Measurements from ENCODE around the gene CPVL. TPM values are rescaled to one million over a fixed set of nuclear protein-coding genes. Genes with fewer than 3 reads are reported as not detected.
"Not testable (repeated sequence)": the region's sequence is repeated elsewhere in the genome, so short reads cannot be mapped to it uniquely, and the experiment has no call there.

The CPVL gene
- total and polyA plus RNA-seq, 2 donors (not counting 1 experiment from before 2014, with no cell fraction given) = 2.6 TPM; not detected in 1

DNA sequence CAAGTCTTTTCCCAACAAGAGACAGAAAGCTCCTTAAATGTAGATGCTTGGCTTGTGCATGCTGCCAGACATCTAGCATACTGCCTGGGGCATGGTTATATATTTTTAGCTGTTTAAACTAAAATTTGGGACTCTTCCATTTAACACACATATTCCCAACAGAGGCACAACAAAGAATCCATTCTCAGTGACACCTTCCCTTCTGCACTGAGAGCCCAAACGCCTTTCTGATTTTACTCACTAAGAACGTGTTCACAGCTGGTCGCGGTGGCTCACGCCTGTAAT lies 49.9 kb downstream of the CPVL start:
- H3K9ac ChIP-seq (ENCODE audit: low read length) = no peak overlapping the region
- TF ChIP-seq EZH2 (IDR thresholded peaks at IDR 0.05; ENCODE audit: borderline replicate concordance, insufficient read depth, low read depth, low read length, poor library complexity, severe bottlenecking) = no peak
- TF ChIP-seq, protein P1, sequence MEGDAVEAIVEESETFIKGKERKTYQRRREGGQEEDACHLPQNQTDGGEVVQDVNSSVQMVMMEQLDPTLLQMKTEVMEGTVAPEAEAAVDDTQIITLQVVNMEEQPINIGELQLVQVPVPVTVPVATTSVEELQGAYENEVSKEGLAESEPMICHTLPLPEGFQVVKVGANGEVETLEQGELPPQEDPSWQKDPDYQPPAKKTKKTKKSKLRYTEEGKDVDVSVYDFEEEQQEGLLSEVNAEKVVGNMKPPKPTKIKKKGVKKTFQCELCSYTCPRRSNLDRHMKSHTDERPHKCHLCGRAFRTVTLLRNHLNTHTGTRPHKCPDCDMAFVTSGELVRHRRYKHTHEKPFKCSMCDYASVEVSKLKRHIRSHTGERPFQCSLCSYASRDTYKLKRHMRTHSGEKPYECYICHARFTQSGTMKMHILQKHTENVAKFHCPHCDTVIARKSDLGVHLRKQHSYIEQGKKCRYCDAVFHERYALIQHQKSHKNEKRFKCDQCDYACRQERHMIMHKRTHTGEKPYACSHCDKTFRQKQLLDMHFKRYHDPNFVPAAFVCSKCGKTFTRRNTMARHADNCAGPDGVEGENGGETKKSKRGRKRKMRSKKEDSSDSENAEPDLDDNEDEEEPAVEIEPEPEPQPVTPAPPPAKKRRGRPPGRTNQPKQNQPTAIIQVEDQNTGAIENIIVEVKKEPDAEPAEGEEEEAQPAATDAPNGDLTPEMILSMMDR (IDR thresholded peaks at IDR 0.05) = no peak
- H4K20me1 ChIP-seq (ENCODE audit: control insufficient read depth, insufficient read depth, low read length, poor library complexity, severe bottlenecking) = no peaks in the 10 kb centered on the region
- WGBS (ENCODE audit: insufficient coverage) = 85% methylated on average over 5 of the region's 5 CpGs
- no peaks in the 10 kb centered on the region for H3K9me3 ChIP-seq (ENCODE audit: control extremely low read depth in 1 of 3, control insufficient read depth in 2 of 3, insufficient read depth in 1 of 3, low read length in 2 of 3)
- CTCF ChIA-PET = no interaction called here
- POLR2A ChIA-PET = no interaction called here
- H2AFZ ChIP-seq (ENCODE audit: insufficient read depth, low read depth, low read length, poor library complexity, severe bottlenecking) = no peak overlapping the region
- no peak overlapping the region for H3K4me3 ChIP-seq (ENCODE audit: control extremely low read depth in 1 of 5, extremely low read depth in 1 of 5, insufficient read depth in 1 of 5, low read depth in 2 of 5, low read length in 4 of 5)
- Mint-ChIP-seq H3K4me1 (peaks cover 3% of the 10 kb centered on the region), H3K9me3 (ENCODE audit: insufficient read depth) (no peaks in the 10 kb centered on the region), H3K4me3 (no peak overlapping the region), H3K27ac (no peak overlapping the region), H3K27me3 (peaks cover 29% of the 10 kb centered on the region)
- peaks cover 0 to 5% (median 0%) of the 10 kb centered on the region in 4 experiments for H3K27me3 ChIP-seq (replicated peaks in 1 of 4; ENCODE audit: control extremely low read depth in 1 of 4, control insufficient read depth in 3 of 4, insufficient read depth in 4 of 4, low read length in 3 of 4)
- no peak overlapping the region for H3K4me2 ChIP-seq (replicated peaks; ENCODE audit: low read depth, low read length, poor library complexity, severe bottlenecking)
- no peak overlapping the region for H3K27ac ChIP-seq (ENCODE audit: low read length in 2 of 2)
- H3K4me1 ChIP-seq (ENCODE audit: control insufficient read depth in 2 of 2, insufficient read depth in 2 of 2, low read length in 2 of 2) = peaks cover 0 to 3% of the 10 kb centered on the region in 2 donors
- H3K36me3 ChIP-seq (replicated peaks in 1 of 2; ENCODE audit: control extremely low read depth in 1 of 2, control insufficient read depth in 1 of 2, extremely low read depth in 1 of 2, insufficient read depth in 2 of 2, low read length in 1 of 2) = no peaks in the 10 kb centered on the region
- H3K79me2 ChIP-seq (ENCODE audit: control insufficient read depth, insufficient read depth, low read length) = no peaks in the 10 kb centered on the region
- no peak for DNase-seq
- intact Hi-C loops (cut with micrococcal nuclease) = no loop called here
- no peak for ATAC-seq (ENCODE audit: low read depth)

DNA sequence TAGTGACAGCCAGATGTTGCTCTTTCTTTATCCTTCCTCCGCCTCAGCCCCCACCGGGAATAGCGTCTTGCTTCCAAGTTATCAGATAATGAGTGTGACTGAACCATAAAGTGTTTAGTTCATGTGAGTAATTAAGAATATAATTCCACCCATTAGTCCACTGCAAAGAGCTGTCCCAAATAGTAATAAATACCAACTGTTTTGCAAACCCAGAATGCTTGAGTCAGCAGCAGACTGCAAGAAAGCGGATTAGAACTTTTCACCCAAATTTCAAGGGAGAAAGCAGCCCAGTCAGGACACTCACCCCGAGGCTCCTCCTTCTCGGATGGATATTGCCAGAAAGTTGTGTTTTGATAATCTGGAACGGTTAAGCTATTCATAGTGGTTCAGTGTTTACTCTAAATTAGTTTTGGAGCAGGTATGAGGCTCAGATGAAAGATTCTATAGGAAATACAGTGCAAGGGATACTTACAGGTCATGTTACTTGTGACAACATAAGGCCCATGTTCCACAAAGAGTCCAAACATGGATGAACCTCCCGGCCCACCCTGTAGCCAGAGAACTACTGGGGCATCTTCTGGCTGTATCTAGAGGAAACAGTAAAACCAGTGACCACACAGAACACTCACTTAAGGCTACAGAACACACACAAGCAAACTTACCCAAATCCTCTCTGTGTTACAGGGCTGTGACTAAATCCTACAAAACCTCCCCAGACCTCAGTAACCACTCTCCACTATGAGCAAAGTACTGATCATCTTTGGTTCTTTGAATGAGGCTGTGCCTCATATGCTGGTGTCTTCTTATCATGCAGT lies 50.5 kb downstream of the CPVL start:
- H3K36me3 ChIP-seq (replicated peaks in 1 of 2; ENCODE audit: control extremely low read depth in 1 of 2, control insufficient read depth in 1 of 2, extremely low read depth in 1 of 2, insufficient read depth in 2 of 2, low read length in 1 of 2) = no peaks in the 10 kb centered on the region
- POLR2A ChIA-PET = no interaction called here
- CTCF ChIA-PET = no interaction called here
- H3K27me3 ChIP-seq (replicated peaks in 1 of 4; ENCODE audit: control extremely low read depth in 1 of 4, control insufficient read depth in 3 of 4, insufficient read depth in 4 of 4, low read length in 3 of 4) = peaks cover 0 to 8% (median 1%) of the 10 kb centered on the region in 4 experiments
- H3K4me1 ChIP-seq (ENCODE audit: control insufficient read depth in 2 of 2, insufficient read depth in 2 of 2, low read length in 2 of 2) = peaks cover 0 to 8% of the 10 kb centered on the region in 2 donors
- no peaks in the 10 kb centered on the region for H3K9me3 ChIP-seq (ENCODE audit: control extremely low read depth in 1 of 3, control insufficient read depth in 2 of 3, insufficient read depth in 1 of 3, low read length in 2 of 3)
- no peak for DNase-seq
- H3K4me3 ChIP-seq (ENCODE audit: control extremely low read depth in 1 of 5, extremely low read depth in 1 of 5, insufficient read depth in 1 of 5, low read depth in 2 of 5, low read length in 4 of 5) = no peak overlapping the region
- H3K27me3 Mint-ChIP-seq = peaks cover 32% of the 10 kb centered on the region
- H3K27ac Mint-ChIP-seq = no peak overlapping the region
- no peaks in the 10 kb centered on the region for H3K79me2 ChIP-seq (ENCODE audit: control insufficient read depth, insufficient read depth, low read length)
- TF ChIP-seq, protein P1 (IDR thresholded peaks at IDR 0.05) = no peak
- no peak for TF ChIP-seq EZH2 (IDR thresholded peaks at IDR 0.05; ENCODE audit: borderline replicate concordance, insufficient read depth, low read depth, low read length, poor library complexity, severe bottlenecking)
- peaks cover 8% of the 10 kb centered on the region for H3K4me1 Mint-ChIP-seq
- H3K9me3 Mint-ChIP-seq (ENCODE audit: insufficient read depth) = no peaks in the 10 kb centered on the region
- WGBS (ENCODE audit: insufficient coverage) = 90% methylated on average over 2 of the region's 8 CpGs
- no peak for ATAC-seq (ENCODE audit: low read depth)
- no peak overlapping the region for H2AFZ ChIP-seq (ENCODE audit: insufficient read depth, low read depth, low read length, poor library complexity, severe bottlenecking)
- no peak overlapping the region for H3K9ac ChIP-seq (ENCODE audit: low read length)
- no peak overlapping the region for H3K27ac ChIP-seq (ENCODE audit: low read length in 2 of 2)
- no peak overlapping the region for H3K4me3 Mint-ChIP-seq
- no peak overlapping the region for H3K4me2 ChIP-seq (replicated peaks; ENCODE audit: low read depth, low read length, poor library complexity, severe bottlenecking)
- intact Hi-C loops (cut with micrococcal nuclease) = no loop called here
- H4K20me1 ChIP-seq (ENCODE audit: control insufficient read depth, insufficient read depth, low read length, poor library complexity, severe bottlenecking) = no peaks in the 10 kb centered on the region

DNA sequence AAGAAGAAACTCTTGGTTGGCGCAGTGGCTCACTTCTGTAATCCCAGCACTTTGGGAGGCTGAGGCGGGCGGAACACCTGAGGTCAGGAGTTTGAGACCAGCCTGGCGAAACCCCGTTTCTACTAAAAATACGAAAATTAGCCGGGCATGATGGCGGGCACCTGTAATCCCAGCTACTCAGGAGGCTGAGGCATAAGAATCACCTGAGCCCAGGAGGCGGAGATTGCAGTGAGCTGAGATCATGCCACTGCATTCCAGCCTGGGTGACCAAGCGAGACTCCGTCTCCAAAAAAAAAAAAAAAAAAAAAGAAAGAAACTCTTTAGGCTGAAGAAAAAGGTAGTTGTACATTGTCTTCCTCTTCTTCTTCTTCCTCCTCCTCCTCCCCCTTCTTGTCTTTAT lies 53.2 kb downstream of the CPVL start:
- H3K27ac Mint-ChIP-seq; H3K4me1 ChIP-seq (ENCODE audit: control insufficient read depth in 2 of 2, insufficient read depth in 2 of 2, low read length in 2 of 2); H3K4me3 ChIP-seq (ENCODE audit: control extremely low read depth in 1 of 5, extremely low read depth in 1 of 5, insufficient read depth in 1 of 5, low read depth in 2 of 5, low read length in 4 of 5); H3K9me3 ChIP-seq (ENCODE audit: control extremely low read depth in 1 of 3, control insufficient read depth in 2 of 3, insufficient read depth in 1 of 3, low read length in 2 of 3); H3K27ac ChIP-seq (ENCODE audit: low read length in 2 of 2); H3K9me3 Mint-ChIP-seq (ENCODE audit: insufficient read depth); intact Hi-C loops (cut with micrococcal nuclease); H3K4me3 Mint-ChIP-seq; POLR2A ChIA-PET; DNase-seq; H3K79me2 ChIP-seq (ENCODE audit: control insufficient read depth, insufficient read depth, low read length); H3K9ac ChIP-seq (ENCODE audit: low read length); H3K27me3 ChIP-seq (replicated peaks in 1 of 4; ENCODE audit: control extremely low read depth in 1 of 4, control insufficient read depth in 3 of 4, insufficient read depth in 4 of 4, low read length in 3 of 4); H4K20me1 ChIP-seq (ENCODE audit: control insufficient read depth, insufficient read depth, low read length, poor library complexity, severe bottlenecking); H3K4me2 ChIP-seq (replicated peaks; ENCODE audit: low read depth, low read length, poor library complexity, severe bottlenecking); H3K36me3 ChIP-seq (replicated peaks in 1 of 2; ENCODE audit: control extremely low read depth in 1 of 2, control insufficient read depth in 1 of 2, extremely low read depth in 1 of 2, insufficient read depth in 2 of 2, low read length in 1 of 2); H2AFZ ChIP-seq (ENCODE audit: insufficient read depth, low read depth, low read length, poor library complexity, severe bottlenecking); ATAC-seq (ENCODE audit: low read depth): not testable (repeated sequence)
- 93% methylated on average over 9 of the region's 11 CpGs for WGBS (ENCODE audit: insufficient coverage)
- Mint-ChIP-seq H3K27me3 (peaks cover 41% of the 10 kb centered on the region), H3K4me1 (peaks cover 13% of the 10 kb centered on the region)
- CTCF ChIA-PET = interaction anchor here (0.6 to 1.0 kb wide), 2 partner anchors 8 to 84 kb away, joined by 3 to 5 read pairs; no protein-coding TSS in a partner anchor

Data from B cell (primary cell).